Left ventricle myocardium inferior (tissue), 1 donor: Measurements from ENCODE around the gene WDR27. TPM values are rescaled to one million over a fixed set of nuclear protein-coding genes. Genes with fewer than 3 reads are reported as not detected.

ENCODE experiments used
- DNase-seq: peaks from one replicate; pipeline ENCODE4 v3.0.0-alpha.2; 2020
- H3K27ac ChIP-seq: fragments of 200-600 bp; replicated peaks from 2 replicates; pipeline ENCODE4 v1.8.0; 2021
- H3K27me3 ChIP-seq: fragments of 200-600 bp; 2 replicates; pipeline ENCODE4 v1.8.0; 2021; ENCODE audit warnings: low read depth
- H3K36me3 ChIP-seq: fragments of 200-600 bp; 2 replicates; pipeline ENCODE4 v1.8.0; 2021
- H3K4me1 ChIP-seq: fragments of 200-600 bp; 2 replicates; pipeline ENCODE4 v1.8.0; 2021
- H3K4me3 ChIP-seq: fragments of 200-600 bp; 2 replicates; pipeline ENCODE4 v1.8.0; 2021; ENCODE audit warnings: mild to moderate bottlenecking, moderate library complexity
- H3K9me3 ChIP-seq: fragments of 200-600 bp; replicated peaks from 2 replicates; pipeline ENCODE4 v1.8.0; 2021
- CTCF ChIP-seq: fragments of 200-600 bp; IDR thresholded peaks from 2 replicates; pipeline ENCODE4 v1.8.0; 2021; ENCODE audit warnings: antibody characterized with exemption, mild to moderate bottlenecking, borderline replicate concordance
- intact Hi-C: fragments of 100-400 bp; cut with micrococcal nuclease; formaldehyde crosslinking; loops from one replicate; pipeline ENCODE4 v1.11.0; 2022
- total RNA-seq: library from RNA; stranded (reverse); fragmentation: NEBNext Ultra II Directional; extraction: Animal tissue kit (Norgen Biotek cat#: 25700); gene quantifications from one replicate; pipeline ENCODE4 v1.2.1, GENCODE V29; 2021
- donor health status: DM: no; HTN: yes; CAD: no; lungs with severe emphysema.

Gene WDR27
- total RNA-seq, 1 donor from 2014 or later, result 9.1 TPM

- no peaks in the 10 kb centered on the region for H3K27me3 ChIP-seq
- H3K4me1 ChIP-seq, result no peaks in the 10 kb centered on the region
- TF ChIP-seq CTCF, result no peak
- no peak for DNase-seq
- intact Hi-C loops, result no loop called here
- H3K36me3 ChIP-seq, result no peaks in the 10 kb centered on the region
- no peaks in the 10 kb centered on the region for H3K9me3 ChIP-seq
- H3K4me3 ChIP-seq, result no peak overlapping the region
- H3K27ac ChIP-seq, result no peak overlapping the region
Observed at GRCh38 chr6:169568314-169569087, 133.3 kb downstream of the WDR27 start.

- no peak overlapping the region for H3K4me3 ChIP-seq
- H3K36me3 ChIP-seq, result no peaks in the 10 kb centered on the region
- TF ChIP-seq CTCF, result no peak
- no peak overlapping the region for H3K27ac ChIP-seq
- DNase-seq, result no peak
- H3K27me3 ChIP-seq, result no peaks in the 10 kb centered on the region
- intact Hi-C loops, result no loop called here
- no peaks in the 10 kb centered on the region for H3K4me1 ChIP-seq
- H3K9me3 ChIP-seq, result no peaks in the 10 kb centered on the region
Observed at GRCh38 chr6:169567819-169568218, 134.0 kb downstream of the WDR27 start.

GRCh38 chr6:169566961-169567750 is 134.7 kb downstream of the WDR27 start:
- Histone ChIP-seq H3K4me3 (no peak overlapping the region), H3K27me3 (no peaks in the 10 kb centered on the region), H3K9me3 (peaks cover 5% of the 10 kb centered on the region), H3K4me1 (no peaks in the 10 kb centered on the region), H3K27ac (no peak overlapping the region), H3K36me3 (no peaks in the 10 kb centered on the region)
- TF ChIP-seq CTCF, result no peak
- no peak for DNase-seq
- intact Hi-C loops, result no loop called here

GRCh38 chr6:169566319-169566718 is 135.5 kb downstream of the WDR27 start:
- Histone ChIP-seq H3K27ac (no peak overlapping the region), H3K27me3 (no peaks in the 10 kb centered on the region), H3K4me1 (no peaks in the 10 kb centered on the region), H3K9me3 (peaks cover 12% of the 10 kb centered on the region), H3K4me3 (no peak overlapping the region), H3K36me3 (no peaks in the 10 kb centered on the region)
- TF ChIP-seq CTCF, result no peak
- intact Hi-C loops, result no loop called here
- no peak for DNase-seq

- Histone ChIP-seq H3K36me3 (no peaks in the 10 kb centered on the region), H3K27me3 (no peaks in the 10 kb centered on the region), H3K4me3 (no peak overlapping the region), H3K27ac (no peak overlapping the region), H3K4me1 (no peaks in the 10 kb centered on the region), H3K9me3 (peaks cover 14% of the 10 kb centered on the region)
- TF ChIP-seq CTCF, result no peak
- intact Hi-C loops, result no loop called here
- DNase-seq, result no peak
Observed at GRCh38 chr6:169564453-169565240, 137.2 kb downstream of the WDR27 start.
